Gastroesophageal sphincter (tissue), 4 donors: ENCODE data around the gene VAV2. TPM values are rescaled to one million over a fixed set of nuclear protein-coding genes. Genes with fewer than 3 reads are reported as not detected.

ENCODE experiments used
- ATAC-seq: fragments of 150-250 bp; one replicate; pipeline ENCODE4 v1.9.1; 2016; ENCODE audit warnings: mild to moderate bottlenecking, moderate library complexity
- H3K27ac ChIP-seq, 4 donors: fragments of 200-600 bp; sonication (generic) in 3 of 4; 1 replicate in 3 of 4; 2 replicates in 1 of 4; pipeline ENCODE4 v1.5.1; 2016 to 2019
- H3K27me3 ChIP-seq: fragments of 200-600 bp; sonication (generic); one replicate; pipeline ENCODE4 v1.5.1; 2019
- H3K36me3 ChIP-seq, 2 donors: fragments of 200-600 bp; sonication (generic); one replicate each; pipeline ENCODE4 v1.5.1; 2019; ENCODE audit warnings: control low read depth in 1 of 2
- H3K4me1 ChIP-seq, 3 donors: fragments of 200-600 bp; sonication (generic); 1 replicate in 2 of 3; 2 replicates in 1 of 3; pipeline ENCODE4 v1.5.1; 2016 to 2019; ENCODE audit warnings: control low read depth in 2 of 3
- H3K4me3 ChIP-seq, 2 donors: fragments of 200-600 bp; sonication (generic); one replicate each; pipeline ENCODE4 v1.5.1; 2019; ENCODE audit warnings: mild to moderate bottlenecking in 1 of 2, moderate library complexity in 1 of 2
- H3K9me3 ChIP-seq, 3 donors: fragments of 200-600 bp; sonication (generic); one replicate each; pipeline ENCODE4 v1.5.1; 2017 to 2019; ENCODE audit warnings: control low read depth in 2 of 3
- CTCF ChIP-seq, 4 experiments: fragments of 200-600 bp in 2 of 4; fragments of 450-650 bp in 2 of 4; sonication (generic) in 1 of 4; IDR thresholded peaks; one replicate each; pipeline ENCODE4 v1.5.1; 2017 to 2019; ENCODE audit warnings: antibody characterized with exemption in 4 of 4, mild to moderate bottlenecking in 2 of 4, moderate library complexity in 2 of 4
- EP300 ChIP-seq: sonication (generic); formaldehyde crosslinking; IDR thresholded peaks from one replicate; pipeline ENCODE4 v1.6.1; 2017; ENCODE audit warnings: antibody characterized with exemption, mild to moderate bottlenecking
- POLR2A ChIP-seq, 2 donors: fragments of 450-650 bp; IDR thresholded peaks; one replicate each; pipeline ENCODE4 v1.6.1; 2017; ENCODE audit warnings: antibody characterized with exemption in 2 of 2, mild to moderate bottlenecking in 2 of 2, moderate library complexity in 1 of 2
- POLR2AphosphoS5 ChIP-seq: sonication (generic); formaldehyde crosslinking; IDR thresholded peaks from one replicate; pipeline ENCODE4 v1.6.1; 2017; ENCODE audit warnings: antibody characterized with exemption
- WGBS, 2 donors: methylation state at CpG; one replicate each; pipeline ENCODE4 v1.1.5; 2018; ENCODE audit warnings: low coverage in 1 of 2; 5-methylcytosine and 5-hydroxymethylcytosine counted together
- total RNA-seq, 4 donors: library from RNA; depleted of rRNA; stranded (reverse); fragments of >200 nt; gene quantifications; one replicate each; pipeline ENCODE4 v1.1.0, GENCODE V29; 2016

VAV2 gene
- total RNA-seq, 4 donors from 2014 or later, result 7.7 to 16.8 (median 8.9) TPM

DNA sequence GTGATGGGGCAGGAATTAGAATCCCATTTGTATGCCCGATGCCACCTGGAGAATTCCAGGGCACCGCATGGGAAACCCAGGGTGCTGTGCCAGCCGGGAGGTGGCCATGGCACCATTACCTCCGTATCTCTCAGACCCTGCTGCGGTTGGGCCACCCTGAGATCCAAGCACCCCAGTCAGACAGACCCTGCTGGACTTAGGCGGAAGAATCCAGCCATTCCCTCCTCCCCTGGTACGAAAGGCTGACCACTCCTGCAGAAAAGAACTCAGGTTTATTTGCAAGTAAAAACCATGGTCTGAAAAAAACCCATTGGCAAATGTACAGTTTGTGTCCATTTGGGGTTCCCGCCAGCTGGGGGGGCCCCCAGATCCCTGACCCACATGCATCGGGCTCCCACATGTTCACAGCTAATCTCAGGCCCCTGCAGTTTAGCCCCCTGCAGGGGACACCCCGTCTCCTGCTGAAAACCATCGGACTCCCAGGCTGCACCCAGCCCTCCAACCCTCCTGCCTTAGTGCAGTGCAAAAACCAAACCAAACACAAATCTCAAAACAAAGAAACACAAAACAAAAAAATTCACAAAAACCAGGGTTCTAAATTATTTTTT, 230.4 kb downstream of the VAV2 start:
- no peak for ATAC-seq
- 88 to 100% methylated on average over 2 to 7 of the region's 11 CpGs for WGBS, 2 donors
- Histone ChIP-seq H3K9me3 (peaks cover 0 to 1% (median 0%) of the 10 kb centered on the region in 3 donors), H3K4me3 (no peak overlapping the region), H3K36me3 (peaks cover 0 to 48% of the 10 kb centered on the region in 2 donors), H3K27me3 (no peaks in the 10 kb centered on the region), H3K27ac (no peak overlapping the region), H3K4me1 (no peaks in the 10 kb centered on the region)
- no peak for TF ChIP-seq POLR2AphosphoS5
- no peak for TF ChIP-seq POLR2A (IDR thresholded peaks at IDR 0.05)
- TF ChIP-seq EP300, result no peak
- TF ChIP-seq CTCF (IDR thresholded peaks at IDR 0.05), result no peak

DNA sequence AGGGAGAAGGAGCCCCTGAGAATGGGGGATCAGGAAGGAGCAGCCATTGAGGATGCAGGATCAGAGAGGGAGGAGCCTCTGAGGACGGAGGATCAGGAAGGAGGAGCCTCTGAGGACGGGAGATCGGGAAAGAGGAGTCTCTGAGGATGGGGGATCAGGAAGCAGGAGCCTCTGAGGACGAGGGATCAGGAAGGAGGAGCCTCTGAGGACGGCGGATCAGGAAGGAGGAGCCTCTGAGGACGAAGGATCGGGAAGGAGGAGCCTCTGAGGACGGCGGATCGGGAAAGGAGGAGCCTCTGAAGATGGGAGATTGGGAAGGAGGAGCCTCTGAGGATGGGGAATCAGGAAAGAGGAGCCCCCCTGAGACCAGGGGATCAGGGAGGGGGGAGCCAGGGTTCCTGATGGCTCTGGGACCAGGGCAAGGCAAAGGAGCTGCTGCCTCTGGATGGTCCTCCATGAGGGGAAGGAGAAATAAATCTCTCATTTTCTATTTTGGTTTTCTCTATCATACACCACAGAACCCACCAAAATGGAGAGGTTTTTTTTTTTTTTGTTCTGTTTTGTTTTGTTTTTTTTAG, 231.3 kb downstream of the VAV2 start:
- peaks cover 0 to 39% of the 10 kb centered on the region in 2 donors for H3K36me3 ChIP-seq
- H3K27me3 ChIP-seq, result no peaks in the 10 kb centered on the region
- 60 to 82% methylated on average over 2 to 11 of the region's 11 CpGs for WGBS, 2 donors
- ATAC-seq, result no peak
- H3K4me1 ChIP-seq, result no peaks in the 10 kb centered on the region
- no peak overlapping the region for H3K27ac ChIP-seq
- H3K9me3 ChIP-seq, result no peaks in the 10 kb centered on the region
- no peak for TF ChIP-seq EP300
- no peak for TF ChIP-seq POLR2AphosphoS5
- TF ChIP-seq POLR2A (IDR thresholded peaks at IDR 0.05), result no peak
- TF ChIP-seq CTCF (IDR thresholded peaks at IDR 0.05), result no peak
- no peak overlapping the region for H3K4me3 ChIP-seq

GRCh38 chr9:133759946-133760345, 232.2 kb downstream of the VAV2 start:
- H3K27me3 ChIP-seq, result peaks cover 4% of the 10 kb centered on the region
- H3K4me3 ChIP-seq, result no peak overlapping the region
- WGBS, 2 donors, result 44% methylated on average over 1 of the region's 11 CpGs; no CpG with 5 or more reads in 1 of the 2 donors
- no peaks in the 10 kb centered on the region for H3K4me1 ChIP-seq
- TF ChIP-seq POLR2AphosphoS5, result no peak
- no peak for TF ChIP-seq CTCF (IDR thresholded peaks at IDR 0.05)
- TF ChIP-seq POLR2A (IDR thresholded peaks at IDR 0.05), result no peak
- TF ChIP-seq EP300, result no peak
- H3K9me3 ChIP-seq, result no peaks in the 10 kb centered on the region
- H3K27ac ChIP-seq, result no peak overlapping the region
- no peak for ATAC-seq
- H3K36me3 ChIP-seq, result peaks cover 0 to 33% of the 10 kb centered on the region in 2 donors

DNA sequence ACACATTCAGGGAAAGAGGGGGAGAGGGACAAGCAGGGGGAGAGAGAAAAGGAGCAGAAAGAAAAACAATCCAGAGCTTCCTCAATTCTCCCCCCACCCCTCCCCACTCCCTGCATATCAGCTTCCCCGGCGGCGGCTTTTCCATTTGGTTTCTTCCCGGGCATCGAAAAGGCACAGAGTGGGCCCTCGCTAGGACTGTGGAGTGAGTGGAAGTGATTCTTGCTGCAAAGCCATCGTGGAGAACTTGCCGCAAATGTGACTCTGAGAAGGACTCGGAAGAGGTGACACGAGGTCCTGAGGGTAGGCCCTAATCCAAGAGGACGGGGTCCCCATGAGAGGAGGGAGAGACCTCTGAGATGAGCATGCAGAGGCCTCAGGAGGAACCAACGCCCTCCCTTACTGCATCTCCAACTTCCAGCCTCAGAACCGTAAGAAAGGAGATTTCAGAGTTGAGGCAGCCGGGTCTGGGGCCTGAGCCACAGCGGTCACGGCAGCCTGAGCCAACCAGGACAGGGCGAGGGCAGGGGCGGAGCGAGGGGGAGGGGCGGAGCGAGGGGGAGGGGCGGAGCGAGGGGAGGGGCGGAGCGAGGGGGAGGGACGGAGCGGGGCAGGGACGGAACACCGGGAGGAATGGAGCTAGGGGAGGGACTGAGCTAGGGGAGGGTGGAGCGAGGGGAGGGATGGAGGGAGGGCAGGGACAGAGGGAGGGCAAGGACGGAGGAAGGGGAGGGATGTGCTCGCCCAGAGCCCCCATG, 232.8 kb downstream of the VAV2 start:
- H3K4me3 ChIP-seq, result no peak overlapping the region
- TF ChIP-seq EP300 (no peak), CTCF (IDR thresholded peaks at IDR 0.05) (no peak), POLR2A (IDR thresholded peaks at IDR 0.05) (no peak), POLR2AphosphoS5 (no peak)
- ATAC-seq, result peak; percentile 63
- H3K4me1 ChIP-seq, result no peaks in the 10 kb centered on the region
- WGBS, 2 donors, result 66 to 72% methylated on average over 5 to 23 of the region's 32 CpGs
- no peaks in the 10 kb centered on the region for H3K9me3 ChIP-seq
- no peak overlapping the region for H3K27ac ChIP-seq
- H3K27me3 ChIP-seq, result peaks cover 9% of the 10 kb centered on the region
- peaks cover 0 to 28% of the 10 kb centered on the region in 2 donors for H3K36me3 ChIP-seq
